GM23248 (cell line): ENCODE data around the gene NEMP2. TPM values are rescaled to one million over a fixed set of nuclear protein-coding genes. Genes with fewer than 3 reads are reported as not detected.
A peak's percentile ranks its signal among the peaks of the same experiment; 100 is the strongest.

Experiments used
- DNase-seq: peaks from one replicate; pipeline ENCODE4 v3.0.0-alpha.2; 2015
- H2AFZ ChIP-seq: fragments of 200-600 bp; sonication (generic); 2 replicates; pipeline ENCODE4 v1.6.1; 2016; ENCODE audit warnings: antibody characterized with exemption
- H3F3A ChIP-seq: fragments of 200-600 bp; sonication (generic); 2 replicates; pipeline ENCODE4 v1.6.1; 2016; ENCODE audit warnings: mild to moderate bottlenecking, antibody characterized with exemption, mixed run types; ENCODE audit not compliant: insufficient read depth
- H3K27ac ChIP-seq: fragments of 200-600 bp; sonication (generic); 2 replicates; pipeline ENCODE4 v1.5.1; 2016; ENCODE audit warnings: mild to moderate bottlenecking
- H3K27me3 ChIP-seq: fragments of 200-600 bp; sonication (generic); replicated peaks from 2 replicates; pipeline ENCODE4 v1.6.1; 2016; ENCODE audit warnings: mild to moderate bottlenecking; ENCODE audit not compliant: insufficient read depth
- H3K36me3 ChIP-seq: fragments of 200-600 bp; sonication (generic); 2 replicates; pipeline ENCODE4 v1.6.1; 2016; ENCODE audit warnings: low read depth, mild to moderate bottlenecking
- H3K4me1 ChIP-seq: fragments of 200-600 bp; sonication (generic); 2 replicates; pipeline ENCODE4 v1.6.1; 2016; ENCODE audit warnings: mild to moderate bottlenecking; ENCODE audit not compliant: insufficient read depth
- H3K4me2 ChIP-seq: fragments of 200-600 bp; sonication (generic); one replicate; pipeline ENCODE4 v1.6.1; 2016; ENCODE audit warnings: mild to moderate bottlenecking; ENCODE audit not compliant: unreplicated experiment
- H3K4me3 ChIP-seq: fragments of 200-600 bp; sonication (generic); 2 replicates; pipeline ENCODE4 v1.5.1; 2016; ENCODE audit warnings: mild to moderate bottlenecking
- H3K79me2 ChIP-seq: fragments of 200-600 bp; sonication (generic); 2 replicates; pipeline ENCODE4 v1.6.1; 2016; ENCODE audit warnings: mild to moderate bottlenecking; ENCODE audit not compliant: insufficient read depth
- H3K9ac ChIP-seq: fragments of 200-600 bp; sonication (generic); 2 replicates; pipeline ENCODE4 v1.6.1; 2016; ENCODE audit warnings: mild to moderate bottlenecking
- H3K9me2 ChIP-seq: fragments of 200-600 bp; sonication (generic); 2 replicates; pipeline ENCODE4 v1.6.1; 2016; ENCODE audit warnings: mixed run types, mild to moderate bottlenecking, moderate library complexity; ENCODE audit not compliant: insufficient read depth
- H3K9me3 ChIP-seq: fragments of 200-600 bp; sonication (generic); one replicate; pipeline ENCODE4 v1.6.1; 2017; ENCODE audit warnings: low read depth
- H4K20me1 ChIP-seq: fragments of 200-600 bp; sonication (generic); 2 replicates; pipeline ENCODE4 v1.6.0; 2016; ENCODE audit not compliant: insufficient read depth
- EZH2 ChIP-seq: fragments of 200-600 bp; sonication (generic); IDR thresholded peaks from 2 replicates; pipeline ENCODE4 v1.6.1; 2018; ENCODE audit warnings: antibody characterized with exemption, mild to moderate bottlenecking; ENCODE audit not compliant: insufficient read depth, poor library complexity, severe bottlenecking
- EZH2phosphoT487 ChIP-seq: fragments of 200-600 bp; sonication (generic); IDR thresholded peaks from 2 replicates; pipeline ENCODE4 v1.6.1; 2018; ENCODE audit warnings: antibody characterized with exemption, moderate library complexity, mild to moderate bottlenecking, low read depth; ENCODE audit not compliant: insufficient read depth
- WGBS, 2 experiments: methylation state at CpG; one replicate each; pipeline ENCODE4 v1.1.6; 2015 to 2017; ENCODE audit warnings: low lambda C conversion rate in 2 of 2, low coverage in 1 of 2; ENCODE audit errors: missing lambda C conversion rate in 2 of 2; 5-methylcytosine and 5-hydroxymethylcytosine counted together
- in situ Hi-C: fragments of 300-500 bp; cut with MboI; formaldehyde crosslinking; loops from 2 replicates; pipeline ENCODE4 v1.15.0; 2020
- polyA plus RNA-seq: library from polyadenylated mRNA; unstranded; fragments of >200 nt; fragmentation: Nextera tagmentation; extraction: Ambion mirVana; gene quantifications from 2 replicates; pipeline ENCODE4 v1.2.1, GENCODE V29; 2016
- total RNA-seq: library from RNA; depleted of rRNA; stranded (reverse); fragments of >200 nt; shearing (Covaris generic); gene quantifications from 2 replicates; pipeline ENCODE4 v1.2.3, GENCODE V29; 2014

The NEMP2 gene
- total and polyA plus RNA-seq, 2 experiments from 2014 or later, result 2.7 to 3.8 TPM

DNA sequence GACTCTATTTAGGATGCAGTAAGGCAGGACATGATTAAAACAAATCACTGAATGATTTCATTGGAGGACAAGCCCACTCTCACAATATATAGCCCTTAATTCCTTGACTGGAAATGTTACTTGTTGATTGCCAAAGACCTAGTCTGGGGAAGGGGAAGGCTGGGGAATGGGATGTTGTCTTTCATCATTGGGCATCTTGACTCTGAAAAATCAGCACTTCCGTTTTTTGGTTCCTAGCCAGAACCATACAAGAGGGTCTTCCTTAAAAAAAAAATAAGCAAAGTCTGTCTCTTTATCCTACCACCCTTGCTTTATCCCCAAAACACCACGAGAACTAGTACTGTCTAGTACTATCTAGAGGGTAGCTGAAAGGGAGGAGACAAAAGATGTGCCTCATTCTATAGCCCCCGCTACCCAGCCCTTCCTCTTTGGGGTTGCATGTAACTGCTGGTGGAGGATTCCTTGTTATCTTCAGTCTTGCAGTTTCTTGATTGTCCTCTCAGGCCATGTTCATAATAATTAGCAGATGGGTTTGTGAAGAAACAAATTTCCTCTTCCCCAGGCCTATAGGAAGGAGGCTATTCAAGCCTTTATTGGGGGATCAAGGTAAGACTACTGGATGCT lies 55.8 kb downstream of the NEMP2 start:
- H2AFZ ChIP-seq, result no peak overlapping the region
- H3K79me2 ChIP-seq, result no peaks in the 10 kb centered on the region
- no peaks in the 10 kb centered on the region for H3F3A ChIP-seq
- no peaks in the 10 kb centered on the region for H3K4me1 ChIP-seq
- no peak for TF ChIP-seq EZH2
- TF ChIP-seq EZH2phosphoT487, result no peak
- DNase-seq, result no peak
- H3K9ac ChIP-seq, result no peak overlapping the region
- no peak overlapping the region for H3K27ac ChIP-seq
- no peak overlapping the region for H3K4me3 ChIP-seq
- in situ Hi-C loops, result no loop called here
- H3K36me3 ChIP-seq, result no peaks in the 10 kb centered on the region
- H4K20me1 ChIP-seq, result no peaks in the 10 kb centered on the region
- H3K9me3 ChIP-seq, result no peaks in the 10 kb centered on the region
- no peaks in the 10 kb centered on the region for H3K27me3 ChIP-seq
- no peaks in the 10 kb centered on the region for H3K9me2 ChIP-seq
- 83 to 87% methylated on average over 3 of the region's 3 CpGs for WGBS, 2 experiments
- H3K4me2 ChIP-seq, result no peak overlapping the region

DNA sequence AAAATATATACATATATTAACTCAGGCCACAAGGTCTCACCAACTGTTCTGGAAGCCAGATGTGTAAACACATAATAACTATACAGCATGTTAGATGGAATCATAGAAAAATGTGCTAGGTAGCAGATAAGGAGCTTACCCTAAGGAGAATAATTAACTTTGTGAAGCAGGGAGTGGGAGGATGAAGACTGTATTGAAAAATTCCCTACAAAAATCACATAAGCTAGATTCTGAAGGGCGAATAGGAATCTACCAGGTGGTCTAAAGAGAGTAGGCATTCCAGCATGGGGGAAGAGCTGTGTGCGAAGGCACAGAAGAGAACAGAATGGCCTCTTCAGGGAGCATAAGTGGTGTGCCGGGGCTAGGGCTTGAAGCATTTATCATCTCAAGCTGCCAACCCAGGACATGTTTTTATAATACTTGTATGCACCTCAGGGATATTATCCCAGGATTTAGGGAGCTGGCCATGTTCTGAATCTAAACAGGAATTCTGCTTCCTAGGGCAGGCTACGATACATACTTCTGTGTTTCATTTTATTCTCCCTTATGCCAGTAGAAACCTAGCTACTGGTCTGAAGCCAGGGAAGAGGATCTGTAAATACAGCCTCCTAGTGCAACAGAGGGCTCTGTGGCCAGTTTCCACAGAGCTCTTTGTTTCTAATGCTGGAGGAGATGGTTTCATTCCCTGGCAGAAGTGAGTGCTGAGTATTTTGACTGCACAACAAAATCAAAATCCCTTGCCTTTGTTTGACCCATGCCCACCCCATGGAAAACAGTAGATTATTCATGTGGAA lies 56.7 kb downstream of the NEMP2 start:
- no peaks in the 10 kb centered on the region for H3K79me2 ChIP-seq
- in situ Hi-C loops, result no loop called here

DNA sequence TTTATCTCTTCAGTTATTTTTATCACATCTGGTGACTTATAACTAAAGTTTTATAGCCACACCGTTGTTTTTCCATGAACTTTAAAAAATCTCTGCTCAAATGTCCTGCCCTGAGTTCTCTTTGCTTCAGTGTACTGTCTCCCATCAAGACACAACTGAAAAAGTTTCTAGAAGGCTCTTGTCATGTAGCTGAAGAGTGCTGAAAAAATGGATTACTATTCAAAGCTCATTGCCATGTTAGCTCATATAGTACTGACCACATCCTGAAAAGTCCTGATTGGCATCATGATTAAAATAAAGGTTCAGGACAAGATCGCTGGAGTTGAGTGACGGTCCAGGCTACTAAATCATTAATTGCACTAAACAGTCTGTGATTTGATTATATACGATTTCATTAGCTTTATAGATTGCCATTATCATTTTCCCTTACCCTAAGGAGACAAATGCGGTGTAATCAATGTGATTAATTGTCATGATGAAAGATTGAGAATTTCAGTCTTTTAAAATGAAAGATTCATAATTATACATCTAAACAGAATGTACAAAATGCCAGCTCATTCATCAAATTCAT lies 64.2 kb downstream of the NEMP2 start:
- Histone ChIP-seq H3K27me3 (no peaks in the 10 kb centered on the region), H3K4me3 (no peak overlapping the region), H3K9me3 (no peaks in the 10 kb centered on the region), H3K4me1 (peaks cover 43% of the 10 kb centered on the region), H3K27ac (peak overlapping the region; percentile 81), H3K9me2 (no peaks in the 10 kb centered on the region), H3F3A (peaks cover 19% of the 10 kb centered on the region), H4K20me1 (no peaks in the 10 kb centered on the region), H2AFZ (no peak overlapping the region), H3K9ac (peak overlapping the region; percentile 24; the same call in 1 of the 2 replicates), H3K79me2 (no peaks in the 10 kb centered on the region), H3K36me3 (no peaks in the 10 kb centered on the region), H3K4me2 (no peak overlapping the region)
- TF ChIP-seq EZH2phosphoT487, result no peak
- TF ChIP-seq EZH2, result no peak
- no peak for DNase-seq
- in situ Hi-C loops, result no loop called here
- 93 to 96% methylated on average over 5 of the region's 5 CpGs for WGBS, 2 experiments

More for the DNA sequence above, 56.7 kb downstream of the NEMP2 start:
- H3K4me3 ChIP-seq, result no peak overlapping the region
- no peaks in the 10 kb centered on the region for H4K20me1 ChIP-seq
- TF ChIP-seq EZH2phosphoT487 (no peak), EZH2 (no peak)
- H3K9me2 ChIP-seq, result no peaks in the 10 kb centered on the region
- no peaks in the 10 kb centered on the region for H3K36me3 ChIP-seq
- no peaks in the 10 kb centered on the region for H3K4me1 ChIP-seq
- H3K9me3 ChIP-seq, result no peaks in the 10 kb centered on the region
- DNase-seq, result peak; percentile 16
- WGBS, 2 experiments, result 29 to 37% methylated on average over 4 of the region's 4 CpGs
- no peak overlapping the region for H3K4me2 ChIP-seq
- no peak overlapping the region for H3K9ac ChIP-seq
- no peak overlapping the region for H2AFZ ChIP-seq
- no peak overlapping the region for H3K27ac ChIP-seq
- H3F3A ChIP-seq, result no peaks in the 10 kb centered on the region
- no peaks in the 10 kb centered on the region for H3K27me3 ChIP-seq

DNA sequence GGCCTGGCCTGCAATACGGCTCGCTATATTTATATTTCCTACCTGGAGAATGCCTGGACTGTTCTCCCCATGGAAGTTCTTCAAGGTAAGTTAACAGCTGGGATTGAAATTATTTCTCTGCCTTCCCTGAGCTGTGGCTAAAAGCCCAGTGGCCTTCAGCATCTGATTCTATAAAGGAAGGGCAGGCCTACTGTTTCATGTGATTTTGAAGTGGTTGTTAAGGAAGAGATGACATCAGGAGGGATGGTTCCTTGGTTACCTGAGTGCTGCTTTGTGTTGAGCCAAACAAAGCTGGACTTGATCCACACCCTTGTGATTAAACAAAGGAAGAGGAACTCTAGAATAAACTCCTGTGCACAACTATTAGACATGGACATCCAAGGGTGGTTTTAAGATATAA lies 64.8 kb downstream of the NEMP2 start:
- peak; percentile 78 for DNase-seq
- peak overlapping the region; percentile 81 for H3K27ac ChIP-seq
- H3K27me3 ChIP-seq, result no peaks in the 10 kb centered on the region
- H4K20me1 ChIP-seq, result no peaks in the 10 kb centered on the region
- no peaks in the 10 kb centered on the region for H3K36me3 ChIP-seq
- peaks cover 43% of the 10 kb centered on the region for H3K4me1 ChIP-seq
- H3K4me3 ChIP-seq, result no peak overlapping the region
- no peaks in the 10 kb centered on the region for H3K9me2 ChIP-seq
- in situ Hi-C loops, result no loop called here
- peak overlapping the region; percentile 52 for H3K4me2 ChIP-seq
- peak overlapping the region; percentile 57 for H3K9ac ChIP-seq
- TF ChIP-seq EZH2 (no peak), EZH2phosphoT487 (no peak)
- H3F3A ChIP-seq, result peaks cover 19% of the 10 kb centered on the region
- no peaks in the 10 kb centered on the region for H3K9me3 ChIP-seq
- WGBS, 2 experiments, result 79 to 83% methylated on average over 2 of the region's 2 CpGs
- H2AFZ ChIP-seq, result no peak overlapping the region
- no peaks in the 10 kb centered on the region for H3K79me2 ChIP-seq
